ENCODE measurements around the gene CNIH4. TPM values are rescaled to one million over a fixed set of nuclear protein-coding genes. Genes with fewer than 3 reads are reported as not detected.
A peak's percentile ranks its signal among the peaks of the same experiment; 100 is the strongest.

Gene CNIH4
- total RNA-seq, 1 experiment from 2014 or later: 53.8 TPM

DNA sequence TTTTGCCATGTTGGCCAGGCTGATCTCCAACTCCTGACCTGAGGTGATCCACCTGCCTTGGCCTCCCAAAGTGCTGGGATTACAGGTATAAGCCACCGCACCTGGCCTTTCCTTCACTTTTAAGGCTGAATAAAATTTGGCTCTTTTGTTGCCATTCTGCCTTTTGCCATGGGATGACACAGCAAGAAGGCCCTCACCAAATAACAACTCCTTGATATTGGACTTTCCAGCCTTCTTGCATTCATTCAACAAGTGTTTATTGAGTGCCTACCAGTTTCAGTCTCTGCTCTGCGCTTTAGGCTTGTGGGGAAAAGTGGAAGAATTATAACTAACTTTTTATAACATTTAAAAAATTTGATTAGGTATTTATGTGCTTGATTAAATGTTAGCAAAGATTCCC lies 24.9 kb upstream of the CNIH4 start:
- no peaks in the 10 kb centered on the region for H3K27me3 ChIP-seq (ENCODE audit: control insufficient read depth, insufficient read depth, low read length)
- peaks cover 3% of the 10 kb centered on the region; the same call in 1 of the 2 replicates for H3K36me3 ChIP-seq (ENCODE audit: control insufficient read depth, insufficient read depth, low read length)
- CTCF ChIA-PET: no interaction called here
- H3K4me3 ChIP-seq (ENCODE audit: low read depth in 2 of 2, low read length in 2 of 2): no peak overlapping the region
- H3K4me1 ChIP-seq (ENCODE audit: control insufficient read depth, insufficient read depth, low read length): peaks cover 16% of the 10 kb centered on the region
- no peaks in the 10 kb centered on the region for H3K9me3 ChIP-seq (ENCODE audit: control insufficient read depth, insufficient read depth, low read depth, low read length)
- intact Hi-C loops (cut with micrococcal nuclease; ENCODE audit: unreplicated experiment): loop anchor here (10.0 kb wide), 2 partner anchors 147 to 627 kb away; partner anchors contain the start of gene DEGS1
- no peak overlapping the region for H3K27ac ChIP-seq (ENCODE audit: low read length)
- DNase-seq (ENCODE audit: low read depth, low spot score) (no peak), ATAC-seq (no peak)
- in situ Hi-C loops (cut with HindIII; ENCODE audit: low pct_unique_long_range_greater_than_20kb, low sequenced_read_pairs): no loop called here
- TF ChIP-seq POLR2AphosphoS5 (IDR thresholded peaks at IDR 0.05; ENCODE audit: low read depth, low read length) (no peak), TCF7L2 (IDR thresholded peaks at IDR 0.05; ENCODE audit: low read depth, low read length) (no peak), SIN3A (IDR thresholded peaks at IDR 0.05; ENCODE audit: borderline replicate concordance, insufficient read depth, low read depth, low read length) (no peak)
- TF ChIP-seq, protein P1, sequence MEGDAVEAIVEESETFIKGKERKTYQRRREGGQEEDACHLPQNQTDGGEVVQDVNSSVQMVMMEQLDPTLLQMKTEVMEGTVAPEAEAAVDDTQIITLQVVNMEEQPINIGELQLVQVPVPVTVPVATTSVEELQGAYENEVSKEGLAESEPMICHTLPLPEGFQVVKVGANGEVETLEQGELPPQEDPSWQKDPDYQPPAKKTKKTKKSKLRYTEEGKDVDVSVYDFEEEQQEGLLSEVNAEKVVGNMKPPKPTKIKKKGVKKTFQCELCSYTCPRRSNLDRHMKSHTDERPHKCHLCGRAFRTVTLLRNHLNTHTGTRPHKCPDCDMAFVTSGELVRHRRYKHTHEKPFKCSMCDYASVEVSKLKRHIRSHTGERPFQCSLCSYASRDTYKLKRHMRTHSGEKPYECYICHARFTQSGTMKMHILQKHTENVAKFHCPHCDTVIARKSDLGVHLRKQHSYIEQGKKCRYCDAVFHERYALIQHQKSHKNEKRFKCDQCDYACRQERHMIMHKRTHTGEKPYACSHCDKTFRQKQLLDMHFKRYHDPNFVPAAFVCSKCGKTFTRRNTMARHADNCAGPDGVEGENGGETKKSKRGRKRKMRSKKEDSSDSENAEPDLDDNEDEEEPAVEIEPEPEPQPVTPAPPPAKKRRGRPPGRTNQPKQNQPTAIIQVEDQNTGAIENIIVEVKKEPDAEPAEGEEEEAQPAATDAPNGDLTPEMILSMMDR (IDR thresholded peaks at IDR 0.05): no peak
- TF ChIP-seq, protein P2, sequence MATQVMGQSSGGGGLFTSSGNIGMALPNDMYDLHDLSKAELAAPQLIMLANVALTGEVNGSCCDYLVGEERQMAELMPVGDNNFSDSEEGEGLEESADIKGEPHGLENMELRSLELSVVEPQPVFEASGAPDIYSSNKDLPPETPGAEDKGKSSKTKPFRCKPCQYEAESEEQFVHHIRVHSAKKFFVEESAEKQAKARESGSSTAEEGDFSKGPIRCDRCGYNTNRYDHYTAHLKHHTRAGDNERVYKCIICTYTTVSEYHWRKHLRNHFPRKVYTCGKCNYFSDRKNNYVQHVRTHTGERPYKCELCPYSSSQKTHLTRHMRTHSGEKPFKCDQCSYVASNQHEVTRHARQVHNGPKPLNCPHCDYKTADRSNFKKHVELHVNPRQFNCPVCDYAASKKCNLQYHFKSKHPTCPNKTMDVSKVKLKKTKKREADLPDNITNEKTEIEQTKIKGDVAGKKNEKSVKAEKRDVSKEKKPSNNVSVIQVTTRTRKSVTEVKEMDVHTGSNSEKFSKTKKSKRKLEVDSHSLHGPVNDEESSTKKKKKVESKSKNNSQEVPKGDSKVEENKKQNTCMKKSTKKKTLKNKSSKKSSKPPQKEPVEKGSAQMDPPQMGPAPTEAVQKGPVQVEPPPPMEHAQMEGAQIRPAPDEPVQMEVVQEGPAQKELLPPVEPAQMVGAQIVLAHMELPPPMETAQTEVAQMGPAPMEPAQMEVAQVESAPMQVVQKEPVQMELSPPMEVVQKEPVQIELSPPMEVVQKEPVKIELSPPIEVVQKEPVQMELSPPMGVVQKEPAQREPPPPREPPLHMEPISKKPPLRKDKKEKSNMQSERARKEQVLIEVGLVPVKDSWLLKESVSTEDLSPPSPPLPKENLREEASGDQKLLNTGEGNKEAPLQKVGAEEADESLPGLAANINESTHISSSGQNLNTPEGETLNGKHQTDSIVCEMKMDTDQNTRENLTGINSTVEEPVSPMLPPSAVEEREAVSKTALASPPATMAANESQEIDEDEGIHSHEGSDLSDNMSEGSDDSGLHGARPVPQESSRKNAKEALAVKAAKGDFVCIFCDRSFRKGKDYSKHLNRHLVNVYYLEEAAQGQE (IDR thresholded peaks at IDR 0.05; ENCODE audit: insufficient read depth in 1 of 2, low read depth in 2 of 2, low read length in 1 of 2): no peak
- BruUV-seq (replicated peaks): no TSS peak
- POLR2A ChIA-PET: no interaction called here

DNA sequence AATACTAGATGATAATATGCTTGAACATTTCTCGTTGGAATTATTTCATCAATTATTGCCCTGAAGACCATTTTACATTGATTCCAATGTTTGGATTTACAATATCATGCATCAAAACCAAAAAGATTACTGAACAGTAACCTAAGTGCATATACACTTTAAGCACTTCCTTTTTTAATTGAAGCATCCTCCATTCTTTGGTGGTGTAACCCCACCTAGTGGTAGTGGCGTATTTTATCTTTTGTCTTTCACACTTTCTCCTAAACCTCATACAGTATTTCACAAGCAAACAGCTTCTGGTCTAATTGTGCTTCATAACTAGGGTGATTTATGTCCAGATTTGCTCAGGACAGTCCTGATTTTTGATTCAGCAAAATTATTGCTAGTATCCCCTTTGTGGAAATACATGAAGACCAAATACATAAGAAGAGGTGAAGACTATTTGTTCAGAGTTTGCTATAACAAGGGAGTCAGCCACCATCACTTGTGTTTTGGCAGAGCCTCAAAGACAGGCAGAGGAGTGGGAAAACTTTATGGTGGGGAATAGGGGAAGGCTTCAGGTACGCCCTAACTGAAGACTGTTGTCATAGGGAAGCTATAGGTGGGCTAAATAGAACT lies 23.3 kb upstream of the CNIH4 start:
- ATAC-seq (peak; percentile 55), DNase-seq (ENCODE audit: low read depth, low spot score) (peak; percentile 65)
- intact Hi-C loops (cut with micrococcal nuclease; ENCODE audit: unreplicated experiment) (loop anchor here (1.0 to 10.0 kb wide), 3 partner anchors 149 to 629 kb away; partner anchors contain the start of gene DEGS1), in situ Hi-C loops (cut with HindIII; ENCODE audit: low pct_unique_long_range_greater_than_20kb, low sequenced_read_pairs) (no loop called here)
- Histone ChIP-seq H3K4me1 (ENCODE audit: control insufficient read depth, insufficient read depth, low read length) (peaks cover 14% of the 10 kb centered on the region), H3K36me3 (ENCODE audit: control insufficient read depth, insufficient read depth, low read length) (peaks cover 3% of the 10 kb centered on the region; the same call in 1 of the 2 replicates), H3K4me3 (ENCODE audit: low read depth in 2 of 2, low read length in 2 of 2) (no peak overlapping the region), H3K27ac (ENCODE audit: low read length) (no peak overlapping the region), H3K27me3 (ENCODE audit: control insufficient read depth, insufficient read depth, low read length) (no peaks in the 10 kb centered on the region), H3K9me3 (ENCODE audit: control insufficient read depth, insufficient read depth, low read depth, low read length) (no peaks in the 10 kb centered on the region)
- POLR2A ChIA-PET: no interaction called here
- TF ChIP-seq, protein P2 (IDR thresholded peaks at IDR 0.05; ENCODE audit: insufficient read depth in 1 of 2, low read depth in 2 of 2, low read length in 1 of 2): no peak
- no peak for TF ChIP-seq POLR2AphosphoS5 (IDR thresholded peaks at IDR 0.05; ENCODE audit: low read depth, low read length)
- TF ChIP-seq, protein P1 (IDR thresholded peaks at IDR 0.05): peak; percentile 81
- TF ChIP-seq SIN3A (IDR thresholded peaks at IDR 0.05; ENCODE audit: borderline replicate concordance, insufficient read depth, low read depth, low read length): no peak
- no peak for TF ChIP-seq TCF7L2 (IDR thresholded peaks at IDR 0.05; ENCODE audit: low read depth, low read length)
- CTCF ChIA-PET: interaction anchor here (0.6 to 1.3 kb wide), 3 partner anchors 80 to 282 kb away, joined by 5 to 9 read pairs (median 5); no protein-coding TSS in a partner anchor
- no TSS peak for BruUV-seq (replicated peaks)
